Activated naive CD4-positive, alpha-beta T cell treated with anti-CD3 and anti-CD28 coated beads for 36 hours (primary cell): ENCODE measurements around the gene CSRNP3. TPM values are rescaled to one million over a fixed set of nuclear protein-coding genes. Genes with fewer than 3 reads are reported as not detected.

ENCODE experiments used
- CTCF ChIA-PET: fragments of 350-600 bp; sonication (Branson Sonifier 250); formaldehyde crosslinking; loops from one replicate; lab custom pipeline; 2021; ENCODE audit warnings: antibody characterized with exemption; lab: Charles Lee
- DNase-seq: peaks from one replicate; pipeline ENCODE4 v3.0.0-alpha.2; 2020
- H3K27ac Mint-ChIP-seq: one replicate; pipeline ENCODE4 v1.8.0; 2021; ENCODE audit warnings: mild to moderate bottlenecking, mixed read lengths
- H3K27me3 Mint-ChIP-seq: one replicate; pipeline ENCODE4 v1.8.0; 2021; ENCODE audit warnings: low read depth, mixed read lengths
- H3K36me3 Mint-ChIP-seq: one replicate; pipeline ENCODE4 v1.8.0; 2021; ENCODE audit warnings: low read depth, mixed read lengths
- H3K4me1 Mint-ChIP-seq: one replicate; pipeline ENCODE4 v1.8.0; 2021; ENCODE audit warnings: low read depth, mixed read lengths
- H3K4me3 Mint-ChIP-seq: one replicate; pipeline ENCODE4 v1.8.0; 2021; ENCODE audit warnings: mild to moderate bottlenecking, moderate library complexity, mixed read lengths
- H3K9me3 Mint-ChIP-seq: one replicate; pipeline ENCODE4 v1.8.0; 2021; ENCODE audit warnings: mixed read lengths
- intact Hi-C: fragments of 100-400 bp; cut with micrococcal nuclease; formaldehyde crosslinking; loops from one replicate; pipeline ENCODE4 v1.15.1; 2023
- total RNA-seq, 2 experiments: library from RNA; stranded (reverse); gene quantifications; one replicate each; pipeline ENCODE4 v1.2.3, GENCODE V29; 2021

Gene CSRNP3
- total RNA-seq, 2 experiments from 2014 or later, result not detected

DNA sequence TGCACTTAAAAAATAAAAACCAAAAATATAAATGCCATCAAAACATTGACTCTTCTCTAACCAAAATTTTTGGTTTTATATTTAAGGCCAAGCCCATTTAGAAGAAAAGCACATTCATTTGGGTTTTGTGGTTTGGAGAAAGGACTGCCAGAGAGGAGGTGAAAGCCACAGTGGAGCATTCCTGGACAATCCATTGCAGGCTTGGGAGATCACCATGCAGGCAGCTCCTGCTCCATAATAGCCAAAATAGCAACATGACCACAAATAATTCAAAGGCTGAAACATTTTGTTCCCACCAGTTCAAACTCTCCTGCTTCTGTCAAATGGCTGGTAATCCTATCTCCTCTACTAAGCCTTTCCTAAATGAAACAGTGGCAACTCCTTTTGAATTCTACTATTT is 251.0 kb downstream of the CSRNP3 start:
- H3K27ac Mint-ChIP-seq, result no peak overlapping the region
- H3K9me3 Mint-ChIP-seq, result no peaks in the 10 kb centered on the region
- H3K4me1 Mint-ChIP-seq, result peaks cover 3% of the 10 kb centered on the region

GRCh38 chr2:165725421-165725820 is 255.9 kb downstream of the CSRNP3 start:
- intact Hi-C loops, result no loop called here
- DNase-seq, result no peak
- peaks cover 5% of the 10 kb centered on the region for H3K4me1 Mint-ChIP-seq
- H3K27ac Mint-ChIP-seq, result no peak overlapping the region
- H3K9me3 Mint-ChIP-seq, result no peaks in the 10 kb centered on the region
- H3K4me3 Mint-ChIP-seq, result no peak overlapping the region
- CTCF ChIA-PET, result no interaction called here
- no peaks in the 10 kb centered on the region for H3K36me3 Mint-ChIP-seq
- peaks cover 8% of the 10 kb centered on the region for H3K27me3 Mint-ChIP-seq

More for the DNA sequence above, 251.0 kb downstream of the CSRNP3 start:
- CTCF ChIA-PET, result no interaction called here
- Mint-ChIP-seq H3K36me3 (no peaks in the 10 kb centered on the region), H3K4me3 (no peak overlapping the region), H3K27me3 (peaks cover 16% of the 10 kb centered on the region)
- DNase-seq, result no peak
- intact Hi-C loops, result no loop called here

Other genes starting within 250 kb of the CSRNP3 start
- under 1 TPM; 0.10 to 0.14 TPM for gene SCN2A, start 230.3 kb upstream of the CSRNP3 start, total RNA-seq